GM21786 (cell line): ENCODE results near the gene WDFY4.

Experiments
- ATAC-seq: cut with Tn5 transposase; IDR thresholded peaks from one replicate; pipeline ENCODE4 v1.9.1; 2021; ENCODE audit not compliant: unreplicated experiment

The WDFY4 gene

GRCh38 chr10:48902096-48902495, 217.4 kb downstream of the WDFY4 start:
- ATAC-seq = no peak

DNA sequence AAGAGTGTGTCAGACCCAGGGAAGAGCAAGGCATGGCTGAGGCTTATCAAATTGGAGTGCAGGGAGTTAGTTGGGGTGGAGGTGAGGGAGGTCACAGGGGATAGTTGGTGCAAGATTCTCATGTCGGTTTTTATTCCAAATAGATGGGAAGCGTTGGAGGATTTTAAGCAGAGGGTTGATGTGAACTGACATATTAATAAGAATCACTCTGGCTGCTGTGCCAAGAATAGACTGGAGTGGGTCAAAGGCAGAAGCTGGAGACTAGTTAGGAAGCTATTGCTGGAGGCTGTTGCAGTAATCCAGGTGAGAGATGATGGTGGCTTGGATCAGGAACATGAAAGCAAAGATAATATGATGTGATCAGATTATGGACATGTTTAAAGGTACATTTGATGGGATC, 218.5 kb downstream of the WDFY4 start:
- ATAC-seq = no peak

DNA sequence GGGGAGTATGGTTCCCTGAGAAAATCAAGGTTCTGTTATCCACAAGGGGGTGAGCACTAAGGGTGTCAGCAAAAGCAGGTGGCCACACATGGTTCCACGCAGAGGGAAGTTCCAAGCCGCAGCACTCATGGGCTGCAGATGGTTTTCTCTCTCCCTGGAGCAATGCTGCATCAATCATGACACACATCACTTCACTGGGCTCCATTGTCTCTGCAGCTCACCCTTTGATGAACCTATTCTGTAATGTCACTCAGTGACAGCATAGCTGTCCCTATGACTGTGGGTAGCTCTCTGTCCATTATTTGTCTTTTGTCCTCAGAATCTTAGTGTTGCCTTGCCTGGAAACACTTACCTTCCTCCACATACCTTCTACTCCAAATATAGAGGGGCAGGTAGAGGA, 220.2 kb downstream of the WDFY4 start:
- ATAC-seq = no peak

- no peak for ATAC-seq
These were observed 220.6 kb downstream of the WDFY4 start for GRCh38 chr10:48905311-48905710.

GRCh38 chr10:48906841-48907240, 222.2 kb downstream of the WDFY4 start:
- no peak for ATAC-seq

DNA sequence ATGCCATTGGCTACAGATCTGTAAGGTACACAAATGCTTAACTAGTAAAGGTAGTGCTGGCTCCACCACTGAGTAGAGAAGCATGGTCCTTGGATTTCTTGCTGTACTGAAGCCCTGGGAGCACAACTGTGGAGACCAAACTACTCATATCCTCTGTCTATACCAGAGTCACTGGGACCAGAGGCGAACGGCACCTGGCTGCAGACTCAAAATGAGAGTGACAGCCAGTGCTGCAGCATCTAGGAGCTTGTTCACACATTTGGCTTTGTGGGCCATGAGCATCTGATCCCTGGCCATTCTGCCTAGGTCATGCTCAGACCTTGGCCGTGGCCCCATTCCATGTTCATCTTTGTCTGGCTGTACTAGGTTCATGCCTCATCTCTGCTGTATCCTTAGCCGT, 223.1 kb downstream of the WDFY4 start:
- no peak for ATAC-seq

GRCh38 chr10:48910548-48910947, 225.9 kb downstream of the WDFY4 start:
- no peak for ATAC-seq

GRCh38 chr10:48913674-48914073, 229.0 kb downstream of the WDFY4 start:
- no peak for ATAC-seq

GRCh38 chr10:48923748-48924147, 239.1 kb downstream of the WDFY4 start:
- ATAC-seq = no peak

DNA sequence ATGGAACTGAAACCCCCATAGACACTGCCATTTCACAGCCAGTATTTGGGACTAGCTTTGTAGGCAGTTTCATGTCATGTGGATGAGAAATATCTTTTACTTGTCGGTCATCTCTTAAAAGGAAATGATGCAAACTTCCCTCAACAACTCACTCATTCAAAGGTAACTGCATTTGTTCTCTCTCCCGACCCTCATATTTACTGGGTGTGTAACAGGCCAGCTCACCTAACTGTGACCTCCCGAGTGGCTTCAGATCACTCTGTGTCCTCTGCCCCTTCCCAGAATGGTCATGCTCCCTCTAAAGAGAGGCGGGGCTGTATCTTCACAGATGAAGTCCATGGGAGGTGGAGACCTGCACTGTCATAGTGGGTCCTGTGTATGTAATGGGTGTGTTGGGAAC, 240.3 kb downstream of the WDFY4 start:
- no peak for ATAC-seq

- no peak for ATAC-seq
These were observed 241.6 kb downstream of the WDFY4 start for GRCh38 chr10:48926255-48926654.

DNA sequence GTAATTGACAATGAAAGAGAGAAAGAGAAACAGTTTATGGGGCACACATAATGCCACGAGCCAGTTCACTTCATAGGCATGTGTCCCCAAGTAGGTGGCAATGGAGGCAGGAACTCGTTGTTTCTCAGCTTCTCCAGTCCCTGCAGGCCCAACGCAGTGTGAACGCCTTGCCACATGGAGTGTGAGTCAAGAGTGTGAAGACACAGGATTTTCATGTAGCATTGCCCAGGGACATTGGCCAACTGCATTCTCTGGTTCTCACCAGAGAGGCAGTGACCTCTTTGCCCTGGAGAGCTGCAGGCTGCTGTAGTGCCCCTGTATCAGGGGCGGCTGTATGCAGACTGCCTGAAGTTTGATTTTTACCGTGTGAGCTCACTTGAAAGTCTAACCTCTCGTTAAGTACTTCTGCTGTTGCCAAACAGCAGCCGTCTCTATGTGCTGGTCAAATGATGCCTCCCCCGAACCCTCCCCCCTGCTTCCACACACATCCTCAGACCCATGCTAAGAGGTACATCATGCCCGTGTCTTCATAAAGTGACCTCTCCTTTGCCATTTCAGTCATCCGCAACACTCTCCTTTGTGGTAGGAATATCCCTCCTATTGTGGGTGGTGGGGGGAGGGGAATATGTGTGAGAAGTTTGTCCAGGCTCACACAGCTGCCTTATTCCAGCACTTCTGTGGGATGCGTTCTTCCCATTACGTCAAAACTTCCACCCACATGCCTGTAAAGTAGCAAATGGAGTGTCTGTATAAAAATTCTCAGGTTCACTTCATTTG, 242.3 kb downstream of the WDFY4 start:
- ATAC-seq = no peak

GRCh38 chr10:48929413-48929990, 244.8 kb downstream of the WDFY4 start:
- ATAC-seq = no peak

- no peak for ATAC-seq
These were observed 246.5 kb downstream of the WDFY4 start for GRCh38 chr10:48931188-48931587.

DNA sequence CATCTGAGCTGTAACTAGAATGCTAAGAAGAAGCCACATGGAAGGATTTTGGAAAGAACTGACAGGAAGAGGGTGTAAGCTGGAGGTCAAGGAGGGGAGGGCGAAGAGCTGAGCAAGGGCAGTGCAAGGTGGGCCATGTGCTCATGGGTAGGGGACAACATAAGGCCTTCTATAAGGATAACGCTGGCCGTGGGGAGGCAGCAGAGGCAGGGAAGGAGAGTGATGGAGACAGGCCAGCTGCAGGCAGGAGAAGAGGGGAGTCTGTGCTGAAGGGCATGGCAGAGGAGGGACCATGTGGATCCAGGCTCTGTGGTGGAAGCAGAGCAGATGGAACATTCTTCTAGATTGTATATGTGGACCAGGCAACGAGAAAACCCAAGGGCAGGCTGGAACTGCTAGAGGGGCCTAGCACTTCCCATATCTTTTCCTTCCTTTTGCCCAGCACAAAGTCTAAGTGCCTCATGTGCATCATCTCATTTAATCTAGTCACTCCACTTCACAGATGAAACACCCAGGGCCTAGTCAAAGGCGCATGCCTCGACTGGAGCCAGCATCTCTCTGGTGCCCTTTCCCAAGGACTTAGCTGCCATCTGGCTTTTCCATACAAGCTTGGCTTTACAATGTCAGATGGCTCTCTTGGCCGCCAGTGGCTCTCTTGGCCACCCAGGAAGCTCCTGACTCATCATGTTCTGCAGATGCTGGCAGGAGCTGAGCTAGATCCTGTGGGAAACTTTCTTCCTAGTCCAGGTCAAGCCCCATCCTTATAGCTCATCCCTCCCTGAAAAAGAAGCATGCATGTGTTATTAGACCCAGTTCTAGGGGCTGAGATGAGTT, 248.4 kb downstream of the WDFY4 start:
- ATAC-seq = no peak

DNA sequence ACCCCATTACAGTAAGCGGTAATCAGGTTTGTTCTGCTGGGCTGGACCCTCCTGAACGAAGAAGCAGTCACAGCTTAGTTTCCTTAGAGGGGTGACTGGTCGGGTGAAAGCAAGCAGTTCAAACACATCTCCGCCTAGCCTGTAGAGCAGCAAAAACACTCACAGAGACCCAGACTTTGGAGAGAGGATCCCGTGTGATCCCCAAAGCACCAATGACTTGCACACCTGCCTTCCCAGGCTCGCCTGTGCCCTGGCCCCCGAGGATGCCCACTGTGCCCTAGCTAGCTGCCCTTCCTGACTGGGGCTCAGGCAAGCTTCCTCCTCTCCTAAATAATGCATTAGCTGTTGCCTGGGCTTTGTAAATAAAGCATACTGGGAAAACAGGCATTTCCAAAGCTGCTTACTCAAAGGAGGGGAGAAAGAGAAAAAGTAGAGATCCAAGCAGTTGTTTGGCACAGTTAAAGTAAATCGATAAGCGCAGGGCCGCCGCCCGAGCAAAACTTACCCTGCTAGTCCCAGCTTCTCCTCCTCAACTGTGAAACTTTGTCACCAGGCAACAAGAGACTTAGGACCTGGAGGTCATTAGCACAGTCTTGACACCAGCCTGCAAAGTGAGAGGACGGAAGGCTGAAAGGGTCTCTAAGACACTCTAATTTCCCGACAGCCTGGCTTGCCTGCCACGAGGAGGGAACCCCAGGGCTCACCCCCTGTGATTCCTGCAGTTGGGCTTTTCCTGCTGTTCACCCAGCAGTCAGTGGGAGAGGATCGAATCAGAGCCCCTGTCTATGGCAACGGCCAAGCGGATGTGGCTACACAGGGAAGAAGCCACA, 250.2 kb downstream of the WDFY4 start:
- no peak for ATAC-seq

GRCh38 chr10:48935577-48935976, 250.9 kb downstream of the WDFY4 start:
- ATAC-seq = no peak

DNA sequence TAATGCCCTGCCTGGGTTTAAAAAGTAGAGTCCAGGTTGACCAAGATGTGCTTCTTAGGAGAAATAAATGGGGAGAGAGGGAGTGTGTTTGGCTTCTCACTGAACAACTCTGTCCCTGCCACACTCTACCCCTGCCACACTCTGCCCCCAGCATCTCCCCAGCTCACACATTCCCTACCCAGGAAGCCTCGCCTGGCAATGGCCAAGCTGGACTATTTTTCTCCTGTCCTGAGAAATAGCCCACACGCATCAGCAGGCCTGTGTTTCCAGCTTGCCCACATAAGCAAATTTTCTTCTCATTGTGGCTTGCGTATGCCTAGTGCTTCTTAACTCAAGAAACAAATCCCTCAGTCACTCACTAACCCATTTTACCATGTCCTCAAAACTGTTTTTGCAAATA, 253.1 kb downstream of the WDFY4 start:
- ATAC-seq = no peak

GRCh38 chr10:48938281-48938680, 253.6 kb downstream of the WDFY4 start:
- no peak for ATAC-seq

DNA sequence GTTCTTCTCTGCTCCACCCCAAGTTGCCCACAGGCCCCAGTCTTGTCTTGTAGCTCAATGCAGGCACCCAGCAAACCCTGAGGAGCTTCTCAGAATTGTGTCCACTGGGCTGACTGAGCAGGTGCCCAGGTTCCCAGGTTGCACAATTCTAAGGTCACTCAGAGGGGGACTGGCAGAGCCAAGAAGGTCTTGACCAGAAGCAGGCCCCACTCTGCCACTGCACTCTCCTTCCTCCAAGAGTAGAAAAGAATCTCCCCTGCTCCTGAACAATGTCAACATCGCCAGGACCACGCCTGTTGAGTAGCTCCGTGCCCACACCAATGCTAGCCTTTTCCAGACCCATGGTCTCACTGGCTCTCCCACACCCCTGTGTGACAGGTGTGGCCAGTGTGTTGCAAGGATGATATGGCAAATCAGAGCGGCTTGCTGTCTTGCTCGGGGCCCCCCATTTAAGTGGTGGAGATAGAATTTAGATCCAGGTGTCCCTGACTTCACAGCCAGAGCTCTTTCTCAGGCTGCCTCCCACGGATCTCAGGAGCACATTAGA, 254.4 kb downstream of the WDFY4 start:
- no peak for ATAC-seq

DNA sequence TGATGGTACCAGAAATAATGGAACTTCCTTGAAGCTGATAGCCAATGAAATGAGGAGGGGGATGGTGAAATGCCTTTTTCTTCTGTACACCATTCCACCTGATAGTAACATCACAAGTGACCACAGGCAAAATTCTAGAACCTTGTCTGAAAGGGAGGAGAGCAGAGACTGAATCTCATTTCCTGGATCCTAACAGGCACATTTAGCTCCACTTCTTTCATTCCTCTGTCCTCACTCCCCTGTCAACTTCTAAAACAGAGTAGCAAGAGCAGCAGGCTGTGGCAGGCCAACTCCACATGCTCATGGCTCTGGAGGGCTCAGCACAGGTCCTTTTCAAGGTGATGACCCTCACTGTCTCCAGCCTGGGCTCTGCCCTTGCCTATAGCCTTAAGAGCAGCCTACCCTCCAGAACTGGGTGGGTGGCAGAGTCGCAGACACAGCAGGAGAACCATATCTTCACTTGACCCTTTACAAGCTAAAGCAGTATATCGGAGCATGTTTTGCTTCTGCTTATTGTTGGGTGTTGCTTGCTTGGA, 255.2 kb downstream of the WDFY4 start, which contains the start of gene LRRC18:
LRRC18 (minus strand) TSS at position 51 of the 536 bp plus-strand sequence. CDS start 25,685 bp downstream, outside the sequence.
- ATAC-seq = no peak
